ENCODE measurements around the gene GABRQ.
"Not testable (repeated sequence)": the region's sequence is repeated elsewhere in the genome, so short reads cannot be mapped to it uniquely, and the experiment has no call there.

DNA sequence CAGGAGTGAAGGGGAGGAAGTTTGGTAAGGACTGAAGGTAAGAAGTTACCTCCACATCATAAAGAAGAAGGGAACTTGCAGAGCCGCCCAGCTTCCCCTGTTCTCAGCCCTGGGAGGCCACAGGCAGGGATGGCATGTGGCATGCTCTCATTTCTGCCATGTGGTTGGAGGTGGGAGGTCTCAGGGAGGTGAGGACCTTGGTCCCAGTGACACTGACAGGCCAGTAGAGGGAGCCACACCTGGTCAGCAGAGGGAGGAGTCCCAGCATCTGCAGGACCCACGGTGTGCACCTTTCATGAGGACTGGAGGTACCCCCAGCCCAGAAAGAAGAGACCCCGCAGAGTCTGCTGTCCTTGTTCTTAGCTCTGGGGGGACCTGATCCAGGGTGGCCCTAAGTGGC is 43.3 kb downstream of the GABRQ start:
- not testable (repeated sequence) for TF ChIP-seq POLR2A (IDR thresholded peaks at IDR 0.05)
- TF ChIP-seq, protein P1, sequence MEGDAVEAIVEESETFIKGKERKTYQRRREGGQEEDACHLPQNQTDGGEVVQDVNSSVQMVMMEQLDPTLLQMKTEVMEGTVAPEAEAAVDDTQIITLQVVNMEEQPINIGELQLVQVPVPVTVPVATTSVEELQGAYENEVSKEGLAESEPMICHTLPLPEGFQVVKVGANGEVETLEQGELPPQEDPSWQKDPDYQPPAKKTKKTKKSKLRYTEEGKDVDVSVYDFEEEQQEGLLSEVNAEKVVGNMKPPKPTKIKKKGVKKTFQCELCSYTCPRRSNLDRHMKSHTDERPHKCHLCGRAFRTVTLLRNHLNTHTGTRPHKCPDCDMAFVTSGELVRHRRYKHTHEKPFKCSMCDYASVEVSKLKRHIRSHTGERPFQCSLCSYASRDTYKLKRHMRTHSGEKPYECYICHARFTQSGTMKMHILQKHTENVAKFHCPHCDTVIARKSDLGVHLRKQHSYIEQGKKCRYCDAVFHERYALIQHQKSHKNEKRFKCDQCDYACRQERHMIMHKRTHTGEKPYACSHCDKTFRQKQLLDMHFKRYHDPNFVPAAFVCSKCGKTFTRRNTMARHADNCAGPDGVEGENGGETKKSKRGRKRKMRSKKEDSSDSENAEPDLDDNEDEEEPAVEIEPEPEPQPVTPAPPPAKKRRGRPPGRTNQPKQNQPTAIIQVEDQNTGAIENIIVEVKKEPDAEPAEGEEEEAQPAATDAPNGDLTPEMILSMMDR (IDR thresholded peaks at IDR 0.05 in 8 of 11, conservative IDR thresholded peaks at IDR 0.05 in 3 of 11): not testable (repeated sequence)

Measured in spleen (tissue), 7 donors.